ENCODE data around the gene PDE8B. TPM values are rescaled to one million over a fixed set of nuclear protein-coding genes. Genes with fewer than 3 reads are reported as not detected.
A peak's percentile ranks its signal among the peaks of the same experiment; 100 is the strongest.

Gene PDE8B
- total RNA-seq, 6 donors from 2014 or later, result 5.8 to 21.9 (median 9.7) TPM

DNA sequence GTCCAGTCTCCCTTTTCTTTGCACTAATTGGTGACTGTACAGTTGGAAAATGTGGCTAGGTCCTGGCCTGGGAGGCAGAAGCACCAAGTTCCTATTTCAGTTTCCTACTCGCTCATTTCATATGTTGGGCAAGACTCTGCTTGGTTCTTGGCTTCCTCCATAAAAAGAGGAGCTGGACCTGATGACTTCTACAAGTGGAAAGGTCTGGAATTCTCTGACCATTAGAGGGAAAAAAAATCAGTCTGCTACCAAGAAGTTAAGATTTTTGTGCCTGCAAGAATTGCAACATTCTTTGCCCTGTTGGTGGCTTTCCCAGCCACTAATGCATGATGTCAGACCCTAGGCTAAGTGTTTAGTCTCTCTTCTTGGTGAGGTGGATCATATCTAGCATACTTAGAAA lies 190.2 kb downstream of the PDE8B start:
- H3K27me3 ChIP-seq, result no peaks in the 10 kb centered on the region
- no peak overlapping the region for H3K27ac ChIP-seq
- no peaks in the 10 kb centered on the region for H3K4me1 ChIP-seq
- ATAC-seq (ENCODE audit: low FRiP score in 2 of 2) (peak in 1 of 2 donors; percentile 67), DNase-seq (no peak)
- H3K36me3 ChIP-seq, result no peaks in the 10 kb centered on the region
- H3K9me3 ChIP-seq, result no peaks in the 10 kb centered on the region
- H3K4me3 ChIP-seq, result no peak overlapping the region
- TF ChIP-seq POLR2AphosphoS5 (IDR thresholded peaks at IDR 0.05) (no peak), EP300 (IDR thresholded peaks at IDR 0.05) (no peak), POLR2A (IDR thresholded peaks at IDR 0.05) (no peak)
- TF ChIP-seq, protein P1, sequence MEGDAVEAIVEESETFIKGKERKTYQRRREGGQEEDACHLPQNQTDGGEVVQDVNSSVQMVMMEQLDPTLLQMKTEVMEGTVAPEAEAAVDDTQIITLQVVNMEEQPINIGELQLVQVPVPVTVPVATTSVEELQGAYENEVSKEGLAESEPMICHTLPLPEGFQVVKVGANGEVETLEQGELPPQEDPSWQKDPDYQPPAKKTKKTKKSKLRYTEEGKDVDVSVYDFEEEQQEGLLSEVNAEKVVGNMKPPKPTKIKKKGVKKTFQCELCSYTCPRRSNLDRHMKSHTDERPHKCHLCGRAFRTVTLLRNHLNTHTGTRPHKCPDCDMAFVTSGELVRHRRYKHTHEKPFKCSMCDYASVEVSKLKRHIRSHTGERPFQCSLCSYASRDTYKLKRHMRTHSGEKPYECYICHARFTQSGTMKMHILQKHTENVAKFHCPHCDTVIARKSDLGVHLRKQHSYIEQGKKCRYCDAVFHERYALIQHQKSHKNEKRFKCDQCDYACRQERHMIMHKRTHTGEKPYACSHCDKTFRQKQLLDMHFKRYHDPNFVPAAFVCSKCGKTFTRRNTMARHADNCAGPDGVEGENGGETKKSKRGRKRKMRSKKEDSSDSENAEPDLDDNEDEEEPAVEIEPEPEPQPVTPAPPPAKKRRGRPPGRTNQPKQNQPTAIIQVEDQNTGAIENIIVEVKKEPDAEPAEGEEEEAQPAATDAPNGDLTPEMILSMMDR (IDR thresholded peaks at IDR 0.05), result no peak
- 80 to 86% methylated on average over 1 of the region's 1 CpG for WGBS, 2 donors

DNA sequence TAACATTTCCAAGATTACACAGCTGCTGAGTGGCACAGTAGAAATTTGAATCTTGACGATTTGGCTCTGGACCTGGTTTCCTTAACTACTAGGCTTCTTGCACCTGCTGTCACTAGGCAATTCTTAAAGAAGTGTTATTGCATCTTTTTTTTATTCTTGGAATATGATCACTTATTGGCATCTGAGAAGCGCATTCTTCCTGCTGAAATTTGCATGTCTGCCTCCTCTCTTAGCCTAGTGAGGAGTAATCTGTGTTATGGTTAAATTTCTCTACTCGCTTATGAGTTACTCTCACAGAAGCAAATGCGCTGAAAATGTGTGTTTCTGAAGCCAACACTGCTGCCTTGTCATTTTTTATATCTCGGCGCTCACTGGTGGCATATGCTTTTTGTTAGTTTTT lies 192.3 kb downstream of the PDE8B start:
- 90 to 93% methylated on average over 6 of the region's 6 CpGs for WGBS, 2 donors
- DNase-seq (no peak), ATAC-seq (ENCODE audit: low FRiP score in 2 of 2) (no peak)
- H3K36me3 ChIP-seq, result peaks cover 0 to 8% (median 0%) of the 10 kb centered on the region in 4 donors
- TF ChIP-seq POLR2A (IDR thresholded peaks at IDR 0.05), result no peak
- TF ChIP-seq, protein P1 (IDR thresholded peaks at IDR 0.05), result no peak
- TF ChIP-seq EP300 (IDR thresholded peaks at IDR 0.05), result no peak
- no peak for TF ChIP-seq POLR2AphosphoS5 (IDR thresholded peaks at IDR 0.05)
- H3K27ac ChIP-seq, result no peak overlapping the region
- no peaks in the 10 kb centered on the region for H3K4me1 ChIP-seq
- no peaks in the 10 kb centered on the region for H3K27me3 ChIP-seq
- H3K9me3 ChIP-seq, result no peaks in the 10 kb centered on the region
- no peak overlapping the region for H3K4me3 ChIP-seq

DNA sequence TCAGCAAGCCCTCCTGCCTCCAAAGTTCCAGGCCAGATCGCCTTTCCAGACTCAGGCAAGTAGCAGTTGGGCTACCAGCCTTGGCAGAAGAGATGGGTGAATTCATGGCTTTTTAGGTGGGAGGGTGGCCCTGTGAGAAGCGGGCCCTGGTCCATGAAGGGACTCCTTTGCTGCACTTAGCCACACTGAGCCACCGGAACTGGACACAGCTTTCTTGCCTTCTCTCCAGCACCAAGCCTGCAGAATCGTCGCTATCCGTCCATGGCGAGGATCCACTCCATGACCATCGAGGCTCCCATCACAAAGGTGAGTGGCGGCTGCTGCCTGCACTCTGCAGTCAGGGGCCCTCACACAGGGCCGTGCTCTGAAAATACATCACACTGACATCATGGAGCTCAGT lies 196.7 kb downstream of the PDE8B start:
- ATAC-seq (ENCODE audit: low FRiP score in 2 of 2), result no peak
- H3K27me3 ChIP-seq, result no peaks in the 10 kb centered on the region
- no peaks in the 10 kb centered on the region for H3K4me1 ChIP-seq
- WGBS, 2 donors, result 96 to 99% methylated on average over 8 to 10 of the region's 10 CpGs
- no peak overlapping the region for H3K27ac ChIP-seq
- H3K36me3 ChIP-seq, result peaks cover 0 to 8% (median 0%) of the 10 kb centered on the region in 4 donors
- DNase-seq, result no peak
- no peak for TF ChIP-seq EP300 (IDR thresholded peaks at IDR 0.05)
- TF ChIP-seq, protein P1 (IDR thresholded peaks at IDR 0.05), result no peak
- TF ChIP-seq POLR2AphosphoS5 (IDR thresholded peaks at IDR 0.05), result no peak
- TF ChIP-seq POLR2A (IDR thresholded peaks at IDR 0.05), result no peak
- no peak overlapping the region for H3K4me3 ChIP-seq
- no peaks in the 10 kb centered on the region for H3K9me3 ChIP-seq

DNA sequence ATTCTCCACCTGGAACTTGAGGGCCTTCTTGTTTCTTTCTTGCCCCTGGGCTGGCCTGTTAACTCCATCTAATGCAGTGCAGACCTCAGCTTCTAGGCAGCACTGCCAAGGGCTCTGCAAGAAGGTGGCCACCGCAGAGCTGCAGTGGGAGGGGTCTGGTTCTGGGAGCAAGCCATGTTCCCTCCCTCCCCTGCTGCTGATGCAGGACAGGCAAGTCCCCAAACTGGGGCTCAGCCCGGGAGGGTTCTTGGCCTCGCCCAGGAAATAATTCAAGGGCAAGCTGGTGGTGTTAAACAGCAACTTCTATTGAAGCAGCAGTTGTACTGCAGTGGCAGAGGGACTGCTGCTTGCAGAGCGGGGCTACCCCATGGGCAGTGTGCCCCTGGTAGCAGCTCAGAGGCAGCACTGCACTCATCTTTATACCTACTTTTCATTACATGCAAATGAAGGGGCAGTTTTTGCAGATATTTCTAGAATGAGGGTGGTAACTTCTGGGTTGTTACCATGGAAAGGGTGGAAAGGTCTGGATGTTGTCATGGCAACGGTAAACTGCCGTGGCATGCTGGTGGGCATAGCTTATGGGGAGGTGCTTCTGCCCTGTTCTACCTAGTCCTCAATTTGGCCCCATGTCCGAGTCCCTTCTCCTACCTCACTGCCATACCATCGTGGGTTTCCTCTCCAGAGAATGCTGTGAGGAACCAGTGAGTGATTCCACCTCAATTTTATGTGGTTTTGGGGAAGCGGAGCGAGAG lies 199.6 kb downstream of the PDE8B start:
- H3K4me3 ChIP-seq, result no peak overlapping the region
- DNase-seq (no peak), ATAC-seq (ENCODE audit: low FRiP score in 2 of 2) (no peak)
- no peak for TF ChIP-seq EP300 (IDR thresholded peaks at IDR 0.05)
- TF ChIP-seq POLR2AphosphoS5 (IDR thresholded peaks at IDR 0.05), result no peak
- TF ChIP-seq POLR2A (IDR thresholded peaks at IDR 0.05), result no peak
- TF ChIP-seq, protein P1 (IDR thresholded peaks at IDR 0.05), result no peak
- no peak overlapping the region for H3K27ac ChIP-seq
- no peaks in the 10 kb centered on the region for H3K27me3 ChIP-seq
- no peaks in the 10 kb centered on the region for H3K4me1 ChIP-seq
- 81 to 86% methylated on average over 7 to 10 of the region's 10 CpGs for WGBS, 2 donors
- peaks cover 0 to 8% (median 0%) of the 10 kb centered on the region in 4 donors for H3K36me3 ChIP-seq
- no peaks in the 10 kb centered on the region for H3K9me3 ChIP-seq

DNA sequence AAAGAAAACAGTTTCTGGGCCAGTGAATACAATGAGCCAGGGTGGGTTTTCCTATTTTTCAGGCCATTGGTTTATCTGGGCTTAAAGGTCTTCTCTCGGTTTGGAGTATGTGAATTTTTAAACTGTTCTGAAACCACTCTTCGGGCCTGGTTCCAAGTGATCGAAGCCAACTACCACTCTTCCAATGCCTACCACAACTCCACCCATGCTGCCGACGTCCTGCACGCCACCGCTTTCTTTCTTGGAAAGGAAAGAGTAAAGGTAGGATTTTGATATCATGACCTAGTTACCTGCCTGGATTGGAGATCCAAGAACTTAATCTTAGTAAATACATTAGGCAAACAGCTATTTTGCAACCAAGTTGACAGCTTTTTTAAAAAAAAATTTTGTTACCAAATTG lies 202.6 kb downstream of the PDE8B start:
- Histone ChIP-seq H3K4me1 (no peaks in the 10 kb centered on the region), H3K36me3 (no peaks in the 10 kb centered on the region), H3K27ac (no peak overlapping the region), H3K4me3 (no peak overlapping the region), H3K27me3 (no peaks in the 10 kb centered on the region), H3K9me3 (no peaks in the 10 kb centered on the region)
- DNase-seq (no peak), ATAC-seq (ENCODE audit: low FRiP score in 2 of 2) (no peak)
- WGBS, 2 donors, result 93 to 95% methylated on average over 7 of the region's 7 CpGs
- TF ChIP-seq POLR2AphosphoS5 (IDR thresholded peaks at IDR 0.05) (no peak), POLR2A (IDR thresholded peaks at IDR 0.05) (no peak), EP300 (IDR thresholded peaks at IDR 0.05) (no peak)
- TF ChIP-seq, protein P1 (IDR thresholded peaks at IDR 0.05), result no peak
